ENCODE measurements around the gene SETD2. TPM values are rescaled to one million over a fixed set of nuclear protein-coding genes. Genes with fewer than 3 reads are reported as not detected.

Gene SETD2
- total and polyA plus RNA-seq, 2 donors (not counting 1 experiment from before 2014, with no cell fraction given) = 22.5 to 35.3 TPM

DNA sequence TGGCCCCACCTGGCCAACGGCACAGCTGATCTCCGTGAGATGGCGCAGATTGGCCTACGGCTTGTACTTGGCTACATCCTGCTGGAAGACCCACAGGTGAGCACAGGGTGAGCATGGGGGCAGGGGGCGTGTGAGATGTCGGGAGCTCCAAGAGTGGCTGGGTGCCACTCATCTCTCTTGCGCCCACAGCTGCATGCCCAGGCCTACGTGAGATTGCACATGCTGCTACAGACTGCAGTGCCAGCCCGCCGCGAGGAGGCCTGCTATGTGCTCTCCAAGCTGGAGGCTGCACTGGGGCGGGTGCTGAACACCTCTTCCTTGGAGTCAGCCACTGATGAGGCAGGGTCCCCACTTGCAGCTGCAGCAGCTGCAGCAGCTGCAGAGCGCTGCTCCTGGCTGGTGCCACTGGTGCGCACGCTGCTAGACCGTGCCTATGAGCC, 162.2 kb downstream of the SETD2 start:
- Histone ChIP-seq H3K27me3 (ENCODE audit: control insufficient read depth, insufficient read depth, low read length) (no peaks in the 10 kb centered on the region), H3K79me2 (ENCODE audit: control insufficient read depth, insufficient read depth, low read length) (no peaks in the 10 kb centered on the region), H3K4me3 (replicated peaks in 1 of 4; ENCODE audit: control extremely low read depth in 1 of 4, insufficient read depth in 1 of 4, low read depth in 3 of 4, low read length in 4 of 4) (no peak overlapping the region), H3K4me1 (ENCODE audit: control insufficient read depth, extremely low read depth, insufficient read depth, low read length) (no peaks in the 10 kb centered on the region), H4K20me1 (ENCODE audit: control insufficient read depth, extremely low read depth, insufficient read depth, low read length) (no peaks in the 10 kb centered on the region), H3K9ac (ENCODE audit: insufficient read depth, low read length) (no peak overlapping the region), H3K36me3 (ENCODE audit: control insufficient read depth, insufficient read depth, low read length) (no peaks in the 10 kb centered on the region), H3K9me3 (ENCODE audit: control insufficient read depth, insufficient read depth, low read depth, low read length) (no peaks in the 10 kb centered on the region), H3K4me2 (ENCODE audit: extremely low read depth, insufficient read depth, low read length) (no peak overlapping the region), H3K27ac (ENCODE audit: insufficient read depth, low read length) (no peak overlapping the region), H2AFZ (ENCODE audit: low read length) (no peak overlapping the region)
- TF ChIP-seq, protein P1, sequence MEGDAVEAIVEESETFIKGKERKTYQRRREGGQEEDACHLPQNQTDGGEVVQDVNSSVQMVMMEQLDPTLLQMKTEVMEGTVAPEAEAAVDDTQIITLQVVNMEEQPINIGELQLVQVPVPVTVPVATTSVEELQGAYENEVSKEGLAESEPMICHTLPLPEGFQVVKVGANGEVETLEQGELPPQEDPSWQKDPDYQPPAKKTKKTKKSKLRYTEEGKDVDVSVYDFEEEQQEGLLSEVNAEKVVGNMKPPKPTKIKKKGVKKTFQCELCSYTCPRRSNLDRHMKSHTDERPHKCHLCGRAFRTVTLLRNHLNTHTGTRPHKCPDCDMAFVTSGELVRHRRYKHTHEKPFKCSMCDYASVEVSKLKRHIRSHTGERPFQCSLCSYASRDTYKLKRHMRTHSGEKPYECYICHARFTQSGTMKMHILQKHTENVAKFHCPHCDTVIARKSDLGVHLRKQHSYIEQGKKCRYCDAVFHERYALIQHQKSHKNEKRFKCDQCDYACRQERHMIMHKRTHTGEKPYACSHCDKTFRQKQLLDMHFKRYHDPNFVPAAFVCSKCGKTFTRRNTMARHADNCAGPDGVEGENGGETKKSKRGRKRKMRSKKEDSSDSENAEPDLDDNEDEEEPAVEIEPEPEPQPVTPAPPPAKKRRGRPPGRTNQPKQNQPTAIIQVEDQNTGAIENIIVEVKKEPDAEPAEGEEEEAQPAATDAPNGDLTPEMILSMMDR (conservative IDR thresholded peaks at IDR 0.05 in 1 of 2, IDR thresholded peaks at IDR 0.05 in 1 of 2; ENCODE audit: low read depth in 1 of 2, low read length in 2 of 2) = no peak
- TF ChIP-seq EZH2 (IDR thresholded peaks at IDR 0.05; ENCODE audit: low read length, missing control alignments) = no peak
- no peak for DNase-seq (ENCODE audit: low read depth in 2 of 2)

DNA sequence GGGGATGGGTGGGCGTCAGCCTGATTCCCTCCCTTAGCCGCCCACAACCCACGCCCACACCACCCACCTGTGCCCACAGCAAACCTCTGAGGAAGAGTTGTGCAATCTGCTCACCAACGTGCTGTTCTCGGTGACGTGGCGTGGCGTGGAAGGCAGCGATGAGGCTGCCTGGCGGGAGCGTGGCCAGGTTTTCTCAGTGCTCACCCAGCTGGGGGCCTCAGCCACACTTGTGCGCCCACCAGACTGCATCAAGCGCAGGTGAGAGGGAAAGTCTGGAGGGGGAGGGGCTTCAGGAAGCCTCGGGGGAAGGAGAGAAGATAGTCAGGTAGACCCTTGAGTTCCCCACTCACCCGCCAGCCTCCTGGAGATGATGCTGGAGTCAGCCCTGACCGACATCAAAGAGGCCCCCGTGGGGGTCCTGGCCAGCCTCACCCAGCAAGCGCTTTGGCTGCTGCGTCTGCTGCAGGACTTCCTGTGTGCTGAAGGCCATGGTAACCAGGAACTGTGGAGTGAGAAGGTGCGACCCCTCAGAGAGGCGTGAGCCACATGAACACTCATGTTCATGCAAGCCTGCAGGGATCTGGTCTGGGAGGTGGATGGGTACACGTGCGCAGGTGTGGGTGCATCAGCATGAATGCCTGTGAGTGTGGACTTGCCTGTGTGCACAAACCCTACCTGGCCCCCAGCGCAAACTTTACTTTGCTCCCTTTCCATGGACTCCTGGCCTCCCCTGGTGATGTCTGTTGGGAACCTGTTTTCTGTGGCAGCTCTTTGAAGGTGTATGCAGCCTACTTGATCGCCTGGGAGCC, 162.8 kb downstream of the SETD2 start:
- Histone ChIP-seq H3K4me2 (ENCODE audit: extremely low read depth, insufficient read depth, low read length) (no peak overlapping the region), H3K4me3 (replicated peaks in 1 of 4; ENCODE audit: control extremely low read depth in 1 of 4, insufficient read depth in 1 of 4, low read depth in 3 of 4, low read length in 4 of 4) (no peak overlapping the region), H3K9ac (ENCODE audit: insufficient read depth, low read length) (no peak overlapping the region), H3K27ac (ENCODE audit: insufficient read depth, low read length) (no peak overlapping the region), H3K9me3 (ENCODE audit: control insufficient read depth, insufficient read depth, low read depth, low read length) (no peaks in the 10 kb centered on the region), H2AFZ (ENCODE audit: low read length) (no peak overlapping the region), H3K79me2 (ENCODE audit: control insufficient read depth, insufficient read depth, low read length) (no peaks in the 10 kb centered on the region), H3K4me1 (ENCODE audit: control insufficient read depth, extremely low read depth, insufficient read depth, low read length) (no peaks in the 10 kb centered on the region), H4K20me1 (ENCODE audit: control insufficient read depth, extremely low read depth, insufficient read depth, low read length) (no peaks in the 10 kb centered on the region), H3K27me3 (ENCODE audit: control insufficient read depth, insufficient read depth, low read length) (no peaks in the 10 kb centered on the region), H3K36me3 (ENCODE audit: control insufficient read depth, insufficient read depth, low read length) (no peaks in the 10 kb centered on the region)
- no peak for DNase-seq (ENCODE audit: low read depth in 2 of 2)
- TF ChIP-seq, protein P1 (conservative IDR thresholded peaks at IDR 0.05 in 1 of 2, IDR thresholded peaks at IDR 0.05 in 1 of 2; ENCODE audit: low read depth in 1 of 2, low read length in 2 of 2) = no peak
- no peak for TF ChIP-seq EZH2 (IDR thresholded peaks at IDR 0.05; ENCODE audit: low read length, missing control alignments)

DNA sequence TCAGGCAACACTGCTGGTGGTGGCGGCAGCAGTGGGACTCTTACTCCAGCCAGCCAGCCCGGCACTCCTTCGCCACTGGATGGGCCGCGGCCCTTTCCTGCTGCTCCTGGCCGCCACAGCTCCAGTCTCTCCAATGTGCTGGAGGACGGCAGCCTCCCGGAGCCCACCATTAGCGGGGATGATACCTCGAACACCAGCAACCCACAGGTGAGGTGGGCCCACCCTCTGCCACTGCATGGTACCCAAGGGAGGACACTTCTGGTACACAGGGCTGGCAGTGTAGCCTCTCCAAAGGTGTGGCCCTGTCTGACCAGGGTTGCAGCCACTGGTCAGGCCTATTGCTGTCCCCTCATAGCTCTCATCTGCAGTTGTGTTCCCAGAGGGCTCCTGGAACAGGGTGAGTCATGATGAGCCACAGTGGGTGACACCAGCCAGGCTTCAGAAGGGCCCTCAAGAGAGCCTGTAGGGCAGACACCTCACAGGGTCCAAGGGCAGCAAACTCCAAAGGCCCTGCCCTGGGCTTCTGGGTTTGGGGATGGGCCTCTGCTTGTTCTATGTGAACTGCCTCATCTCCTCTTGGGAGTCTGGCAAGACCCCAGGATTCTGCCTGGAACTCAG, 163.6 kb downstream of the SETD2 start:
- H4K20me1 ChIP-seq (ENCODE audit: control insufficient read depth, extremely low read depth, insufficient read depth, low read length) = no peaks in the 10 kb centered on the region
- H3K4me1 ChIP-seq (ENCODE audit: control insufficient read depth, extremely low read depth, insufficient read depth, low read length) = no peaks in the 10 kb centered on the region
- no peaks in the 10 kb centered on the region for H3K27me3 ChIP-seq (ENCODE audit: control insufficient read depth, insufficient read depth, low read length)
- no peak for DNase-seq (ENCODE audit: low read depth in 2 of 2)
- no peak overlapping the region for H3K9ac ChIP-seq (ENCODE audit: insufficient read depth, low read length)
- H3K27ac ChIP-seq (ENCODE audit: insufficient read depth, low read length) = no peak overlapping the region
- H3K36me3 ChIP-seq (ENCODE audit: control insufficient read depth, insufficient read depth, low read length) = no peaks in the 10 kb centered on the region
- no peaks in the 10 kb centered on the region for H3K9me3 ChIP-seq (ENCODE audit: control insufficient read depth, insufficient read depth, low read depth, low read length)
- H3K4me2 ChIP-seq (ENCODE audit: extremely low read depth, insufficient read depth, low read length) = no peak overlapping the region
- TF ChIP-seq, protein P1 (conservative IDR thresholded peaks at IDR 0.05 in 1 of 2, IDR thresholded peaks at IDR 0.05 in 1 of 2; ENCODE audit: low read depth in 1 of 2, low read length in 2 of 2) = no peak
- TF ChIP-seq EZH2 (IDR thresholded peaks at IDR 0.05; ENCODE audit: low read length, missing control alignments) = no peak
- no peak overlapping the region for H3K4me3 ChIP-seq (replicated peaks in 1 of 4; ENCODE audit: control extremely low read depth in 1 of 4, insufficient read depth in 1 of 4, low read depth in 3 of 4, low read length in 4 of 4)
- no peak overlapping the region for H2AFZ ChIP-seq (ENCODE audit: low read length)
- no peaks in the 10 kb centered on the region for H3K79me2 ChIP-seq (ENCODE audit: control insufficient read depth, insufficient read depth, low read length)

Data from fibroblast of lung (primary cell).